Frontal cortex (tissue), 4 donors: ENCODE data around the gene NSMF. TPM values are rescaled to one million over a fixed set of nuclear protein-coding genes. Genes with fewer than 3 reads are reported as not detected.
"Not testable (repeated sequence)": the region's sequence is repeated elsewhere in the genome, so short reads cannot be mapped to it uniquely, and the experiment has no call there.

Experiments
- DNase-seq, 2 donors: peaks; one replicate each; pipeline ENCODE4 v3.0.0; 2012; ENCODE audit warnings: low spot score in 2 of 2
- FAIRE-seq: peaks from 2 replicates; lab custom pipeline; 2012; peaks lifted over from hg19 to GRCh38; lab: Jason Lieb, UNC
- total RNA-seq: library from RNA; depleted of rRNA; stranded (reverse); fragments of >200 nt; gene quantifications from one replicate; pipeline ENCODE4 v1.2.3, GENCODE V29; 2014
- donor health status: control.
- donor health status: control.
- donor health status: control.

The NSMF gene
- total RNA-seq, 1 donor from 2014 or later = 33.0 TPM

- DNase-seq = no peak
- no peak for FAIRE-seq
These were observed 37.1 kb downstream of the NSMF start for GRCh38 chr9:137421838-137422603.

- FAIRE-seq (no peak), DNase-seq (no peak)
These were observed 41.7 kb downstream of the NSMF start for GRCh38 chr9:137417161-137418021.

DNA sequence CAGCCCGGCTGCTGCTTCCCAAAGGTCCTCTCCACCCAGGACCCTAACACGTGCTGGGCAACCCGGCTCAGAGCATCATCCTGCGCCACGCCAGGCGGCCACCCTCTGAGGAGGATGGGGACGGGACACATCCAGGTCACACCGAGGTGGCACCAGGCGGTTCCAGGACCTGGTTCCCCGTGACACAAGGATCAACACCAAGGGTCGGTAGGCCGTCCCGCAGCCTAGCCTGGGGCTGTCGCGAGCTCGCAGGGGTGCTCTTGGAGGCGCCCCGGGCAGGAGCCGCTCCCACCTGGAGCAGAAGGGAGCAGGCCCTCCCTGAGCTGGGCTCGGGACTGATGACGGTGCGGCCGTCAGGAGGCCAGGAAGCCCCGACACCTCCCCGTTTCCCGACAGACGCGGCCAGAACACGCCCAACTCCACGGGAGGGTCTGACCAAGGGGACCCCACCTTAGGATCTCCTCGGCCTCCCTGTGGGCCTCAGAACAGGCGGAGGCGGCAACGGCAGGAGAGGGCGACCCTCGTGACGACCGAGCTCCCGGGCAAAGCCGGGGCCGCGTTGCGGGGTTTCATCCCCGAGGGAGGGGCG, 42.5 kb downstream of the NSMF start:
- no peak for FAIRE-seq
- no peak for DNase-seq

DNA sequence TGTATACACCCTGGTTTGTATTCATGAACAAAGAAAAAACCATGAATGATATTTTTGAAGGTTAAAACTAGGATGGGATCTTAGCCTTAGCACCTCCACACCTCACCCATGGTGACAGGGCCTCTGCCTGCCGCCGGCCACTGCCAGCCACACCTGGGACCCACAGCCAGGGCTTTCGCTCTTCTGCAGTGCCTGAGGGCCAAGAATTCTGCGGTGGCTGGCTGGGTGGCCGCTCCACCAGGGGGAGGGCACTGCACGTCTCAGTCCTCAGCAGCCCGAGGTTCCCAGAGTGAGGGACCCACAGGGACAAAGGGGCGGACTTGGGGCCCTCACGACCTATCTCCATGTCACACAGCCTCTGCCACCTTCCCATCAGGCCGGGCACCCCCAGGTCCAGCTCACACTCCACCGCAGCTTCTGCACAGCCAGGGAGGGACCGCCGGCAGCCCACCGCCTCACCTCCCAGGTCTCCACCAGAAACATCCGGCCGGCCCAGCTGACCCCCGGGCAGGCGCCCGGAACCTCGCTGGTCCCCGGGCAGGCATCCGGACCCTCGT, 43.0 kb downstream of the NSMF start:
- DNase-seq (no peak), FAIRE-seq (no peak)

DNA sequence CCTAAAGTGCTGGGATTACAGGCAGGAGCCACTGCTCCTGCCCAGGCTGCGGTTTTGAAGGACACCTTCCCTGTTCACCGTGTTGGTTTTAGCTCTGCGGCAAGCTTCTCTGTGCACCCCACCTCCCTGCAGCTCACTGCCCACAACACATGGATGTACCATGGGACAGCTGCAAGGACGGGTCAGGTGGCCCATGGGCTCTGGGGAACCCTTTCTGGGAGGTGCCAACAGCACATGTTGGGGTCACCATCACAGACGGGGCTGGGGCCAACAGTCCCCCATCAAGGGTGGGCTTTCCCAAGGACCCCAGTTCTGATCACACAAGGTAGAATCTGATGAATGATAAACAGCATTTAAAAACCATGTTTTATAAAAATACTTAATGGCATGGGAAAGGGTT, 43.7 kb downstream of the NSMF start:
- FAIRE-seq = no peak
- no peak for DNase-seq

- FAIRE-seq = no peak
- no peak for DNase-seq
These were observed 46.7 kb downstream of the NSMF start for GRCh38 chr9:137412431-137412830.

- no peak for FAIRE-seq
- peak in 1 of 2 donors; percentile 64 for DNase-seq
These were observed 47.3 kb downstream of the NSMF start for GRCh38 chr9:137411645-137412380.

DNA sequence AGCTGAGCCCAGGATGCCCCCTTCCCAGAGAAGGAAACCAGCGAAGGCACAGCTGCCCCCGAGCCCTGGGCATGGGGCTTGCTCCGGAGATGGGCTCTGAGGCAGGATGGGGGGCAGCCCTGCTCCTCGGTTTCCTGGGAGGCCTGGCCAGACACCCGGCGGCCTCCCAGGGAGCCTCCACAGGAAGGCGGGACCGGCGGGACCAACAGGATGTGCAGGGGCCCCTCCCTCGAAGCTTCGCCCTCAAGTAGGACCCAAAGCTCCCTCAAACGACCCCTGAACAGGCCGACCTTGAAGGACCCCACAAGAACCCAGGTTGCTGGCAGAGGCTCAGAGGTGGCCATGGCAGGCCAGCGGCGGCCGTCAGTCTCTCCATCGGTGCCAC, 47.9 kb downstream of the NSMF start:
- DNase-seq = no peak
- FAIRE-seq = no peak

DNA sequence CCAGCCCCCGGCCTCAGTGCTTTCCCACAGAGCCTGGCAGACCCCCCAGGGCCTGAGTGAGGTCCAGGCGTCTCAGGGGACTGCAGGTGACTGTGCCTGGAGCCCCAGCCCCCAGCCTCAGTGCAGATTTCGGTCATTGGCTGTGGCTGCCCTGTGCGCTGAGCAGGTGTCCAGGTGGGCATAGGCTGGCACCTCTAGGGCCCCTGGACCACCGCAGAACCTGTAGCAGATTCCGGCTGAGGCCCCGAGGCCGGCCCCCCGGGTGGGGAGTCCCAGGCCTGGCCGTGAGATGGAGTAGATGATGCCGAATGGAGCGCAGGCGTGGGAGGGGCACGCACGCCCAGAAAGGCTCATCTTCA, 48.3 kb downstream of the NSMF start:
- DNase-seq = no peak
- FAIRE-seq = no peak

DNA sequence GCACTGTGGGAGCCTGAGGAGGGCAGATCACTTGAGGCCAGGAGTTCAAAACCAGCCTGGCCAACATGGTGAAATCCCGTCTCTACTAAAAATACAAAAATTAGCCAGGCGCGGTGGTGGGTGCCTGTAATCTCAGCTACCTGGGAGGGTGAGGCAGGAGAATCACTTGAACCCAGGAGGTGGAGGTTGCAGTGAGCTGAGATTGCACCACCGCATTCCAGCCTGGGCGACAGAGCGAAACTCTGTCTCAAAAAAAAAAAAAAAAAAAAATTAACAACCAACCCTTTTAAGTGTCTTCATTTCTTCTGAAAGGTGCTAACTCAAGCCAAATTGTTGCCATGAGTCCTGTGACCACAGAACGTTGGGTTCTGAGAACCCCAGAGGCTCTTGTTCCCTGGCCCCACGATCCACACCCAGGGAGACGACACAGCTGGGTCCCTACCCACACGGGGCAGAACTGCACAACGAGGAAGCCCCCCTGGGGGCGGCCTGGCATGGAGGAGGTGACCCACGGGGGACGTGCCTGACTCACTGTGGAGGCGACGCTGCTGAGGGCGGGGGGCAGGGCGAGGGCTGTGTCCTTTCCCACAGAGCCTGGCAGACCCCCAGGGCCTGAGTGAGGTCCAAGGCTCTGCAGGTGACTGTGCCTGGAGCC, 48.8 kb downstream of the NSMF start:
- not testable (repeated sequence) for DNase-seq, FAIRE-seq

DNA sequence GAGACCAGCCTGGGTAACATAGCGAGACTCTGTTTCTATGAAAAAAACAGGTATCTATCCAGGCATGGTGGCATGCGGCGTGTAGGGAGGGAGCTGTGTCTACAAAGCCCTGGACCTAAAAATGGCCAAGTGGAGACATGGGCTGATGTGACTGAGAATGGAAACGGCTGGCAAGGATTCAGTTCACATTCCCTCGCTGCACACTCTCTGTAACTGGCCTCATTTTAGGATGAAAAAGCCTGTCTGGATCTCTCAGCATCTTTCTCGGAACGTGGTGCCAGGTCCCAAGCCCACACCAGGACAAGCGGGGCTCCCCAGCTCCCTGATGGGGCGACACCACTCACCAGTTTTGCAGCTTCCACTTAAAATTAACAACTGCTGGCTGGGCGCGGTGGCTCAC, 49.6 kb downstream of the NSMF start:
- FAIRE-seq (no peak), DNase-seq (no peak)

DNA sequence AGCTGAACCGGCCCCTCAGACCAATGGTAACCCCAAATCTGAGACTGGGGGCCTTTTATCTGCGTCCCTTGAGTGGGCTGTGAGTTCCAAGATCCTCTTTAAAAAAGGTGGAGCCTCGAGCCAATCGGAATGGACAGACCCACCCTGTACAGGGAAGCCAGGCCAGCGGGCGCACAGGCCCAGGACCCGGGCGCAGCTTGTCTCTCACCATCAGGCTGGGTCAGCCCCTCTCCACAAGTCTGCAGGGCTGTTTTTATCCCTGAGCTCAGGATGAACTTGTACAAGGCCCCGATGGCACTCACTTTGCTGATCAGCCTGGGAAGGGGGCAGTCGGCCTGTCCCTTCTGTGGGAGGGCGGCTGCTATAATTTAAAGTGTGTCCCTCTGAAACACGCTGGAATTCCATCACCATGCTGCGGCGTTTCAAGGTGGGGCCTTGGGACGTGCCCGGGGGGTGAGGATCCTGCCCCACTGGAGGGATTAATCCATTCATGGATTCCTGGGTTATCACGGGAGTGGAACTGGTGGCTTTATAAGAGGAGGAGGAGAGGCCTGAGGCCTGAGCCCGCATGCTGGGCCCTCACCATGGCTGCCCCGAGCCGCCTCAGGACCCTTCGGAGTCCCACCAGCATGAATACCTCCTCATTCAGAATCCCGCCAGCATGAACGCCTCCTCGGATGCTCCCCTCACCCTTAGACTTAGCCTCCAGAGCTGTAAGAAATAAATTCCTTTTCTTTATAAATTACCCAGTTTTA, 50.3 kb downstream of the NSMF start:
- DNase-seq (no peak), FAIRE-seq (no peak)

DNA sequence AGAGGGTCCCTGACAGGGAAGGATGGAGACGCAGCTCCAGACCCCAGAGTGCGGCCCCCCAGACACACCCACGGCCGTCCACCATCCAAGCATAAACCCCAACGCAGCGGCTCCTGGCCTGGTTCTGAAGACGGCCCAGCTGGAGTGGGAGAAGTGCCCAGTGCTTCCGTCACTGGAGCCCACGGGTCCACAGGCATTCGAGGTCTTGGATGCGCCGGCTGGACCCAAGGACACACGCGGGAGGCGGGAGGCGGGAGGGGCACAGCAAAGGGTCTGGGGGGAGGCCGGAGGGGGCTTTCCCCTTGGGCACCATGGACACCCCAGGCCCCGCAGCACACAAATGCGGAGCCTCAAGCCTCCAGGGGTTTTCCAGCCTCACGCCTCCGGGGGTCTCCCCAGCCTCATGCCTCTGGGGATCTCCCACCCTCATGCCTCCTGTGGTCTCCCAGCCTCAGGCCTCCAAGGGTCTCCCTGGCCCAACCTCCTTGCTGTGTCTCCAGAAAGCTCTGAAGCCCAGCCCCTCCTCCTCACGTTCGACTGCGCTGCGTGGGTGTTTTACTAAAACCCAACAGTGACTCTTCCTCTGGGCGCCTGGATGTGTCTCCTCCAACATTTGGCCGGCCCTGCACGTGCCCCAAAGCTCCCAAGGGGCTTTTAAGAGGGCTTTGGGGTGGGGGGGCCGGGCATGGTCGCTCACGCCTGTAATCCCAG, 51.4 kb downstream of the NSMF start:
- DNase-seq (peak in 1 of 2 donors; percentile 71), FAIRE-seq (no peak)

GRCh38 chr9:137406876-137407589, 52.1 kb downstream of the NSMF start:
- peak; percentile 87 to 94 for DNase-seq
- no peak for FAIRE-seq

GRCh38 chr9:137406085-137406760, 52.9 kb downstream of the NSMF start:
- DNase-seq = no peak
- FAIRE-seq = no peak

DNA sequence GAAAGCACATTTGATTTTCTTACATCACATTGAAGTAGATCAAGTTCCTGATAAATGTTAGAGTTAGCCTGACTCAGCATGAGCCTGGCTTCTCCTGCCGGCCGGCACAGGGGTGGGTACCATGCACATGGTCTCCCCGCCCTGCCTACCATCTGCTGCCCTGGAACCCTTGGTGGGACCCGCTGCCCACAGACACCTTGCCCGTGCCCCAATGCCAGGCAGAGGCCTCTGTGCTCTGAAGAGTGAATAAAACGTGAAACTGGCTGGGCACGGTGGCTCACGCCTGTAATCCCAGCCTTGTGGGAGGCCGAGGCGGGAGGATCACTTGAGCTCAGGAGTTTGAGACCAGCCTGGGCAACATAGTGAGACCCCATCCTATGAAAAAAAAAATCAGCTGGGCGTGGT, 53.5 kb downstream of the NSMF start:
- DNase-seq (no peak), FAIRE-seq (no peak)
